Immature natural killer cell (primary cell): ENCODE data around the gene TMEM129. TPM values are rescaled to one million over a fixed set of nuclear protein-coding genes. Genes with fewer than 3 reads are reported as not detected.
A peak's percentile ranks its signal among the peaks of the same experiment; 100 is the strongest.
"Not testable (repeated sequence)": the region's sequence is repeated elsewhere in the genome, so short reads cannot be mapped to it uniquely, and the experiment has no call there.

ENCODE experiments used
- DNase-seq, 3 donors: peaks; one replicate each; pipeline ENCODE4 v3.0.0; 2022; ENCODE audit warnings: mixed read lengths in 1 of 3
- H3K27ac Mint-ChIP-seq, 6 donors: one replicate each; pipeline ENCODE4 v1.8.0; 2020; ENCODE audit warnings: mixed read lengths in 6 of 6, mild to moderate bottlenecking in 5 of 6, inconsistent platforms in 4 of 6, moderate library complexity in 3 of 6
- H3K27me3 Mint-ChIP-seq, 3 donors: one replicate each; pipeline ENCODE4 v1.8.0; 2020 to 2021; ENCODE audit warnings: low read depth in 3 of 3, mild to moderate bottlenecking in 3 of 3, mixed read lengths in 3 of 3, moderate library complexity in 3 of 3, inconsistent platforms in 1 of 3
- H3K36me3 Mint-ChIP-seq, 3 donors: one replicate each; pipeline ENCODE4 v1.8.0; 2020; ENCODE audit warnings: mixed read lengths in 3 of 3, inconsistent platforms in 2 of 3, mild to moderate bottlenecking in 2 of 3
- H3K4me1 Mint-ChIP-seq, 2 donors: one replicate each; pipeline ENCODE4 v1.8.0; 2020; ENCODE audit warnings: inconsistent platforms in 2 of 2, mild to moderate bottlenecking in 2 of 2, mixed read lengths in 2 of 2, moderate library complexity in 1 of 2
- H3K4me3 Mint-ChIP-seq, 5 donors: one replicate each; pipeline ENCODE4 v1.8.0; 2020; ENCODE audit warnings: mild to moderate bottlenecking in 5 of 5, mixed read lengths in 5 of 5, inconsistent platforms in 3 of 5, moderate library complexity in 3 of 5
- H3K9me3 Mint-ChIP-seq, 6 donors: one replicate each; pipeline ENCODE4 v1.8.0; 2020; ENCODE audit warnings: mild to moderate bottlenecking in 6 of 6, mixed read lengths in 6 of 6, inconsistent platforms in 4 of 6, moderate library complexity in 3 of 6
- polyA plus RNA-seq, 3 donors: library from polyadenylated mRNA; unstranded; fragments of 300-500 nt; fragmentation: Illumina TruSeq; gene quantifications; one replicate each; pipeline ENCODE4 v1.2.3, GENCODE V29; 2021

The TMEM129 gene
- polyA plus RNA-seq, 3 donors from 2014 or later = 25.5 to 37.9 (median 37.3) TPM

- peak overlapping the region; percentile 89 to 95 (median 91) for H3K4me3 Mint-ChIP-seq
- H3K9me3 Mint-ChIP-seq = no peaks in the 10 kb centered on the region
- DNase-seq = peak in 1 of 3 donors; percentile 5
- peaks cover 4 to 7% (median 6%) of the 10 kb centered on the region in 3 donors for H3K27me3 Mint-ChIP-seq
- H3K27ac Mint-ChIP-seq = peak overlapping the region; percentile 86 to 94 (median 92)
- H3K4me1 Mint-ChIP-seq = peaks cover 10 to 13% of the 10 kb centered on the region in 2 donors
- no peaks in the 10 kb centered on the region for H3K36me3 Mint-ChIP-seq
These were observed 37.8 kb downstream of the TMEM129 start for GRCh38 chr4:1683261-1683735.

GRCh38 chr4:1682860-1683259, 38.3 kb downstream of the TMEM129 start:
- Mint-ChIP-seq H3K27me3 (peaks cover 4 to 7% (median 6%) of the 10 kb centered on the region in 3 donors), H3K27ac (peak overlapping the region; percentile 86 to 94 (median 92)), H3K9me3 (no peaks in the 10 kb centered on the region), H3K36me3 (no peaks in the 10 kb centered on the region), H3K4me1 (peaks cover 10 to 13% of the 10 kb centered on the region in 2 donors), H3K4me3 (peak overlapping the region; percentile 89 to 95 (median 91))
- no peak for DNase-seq

DNA sequence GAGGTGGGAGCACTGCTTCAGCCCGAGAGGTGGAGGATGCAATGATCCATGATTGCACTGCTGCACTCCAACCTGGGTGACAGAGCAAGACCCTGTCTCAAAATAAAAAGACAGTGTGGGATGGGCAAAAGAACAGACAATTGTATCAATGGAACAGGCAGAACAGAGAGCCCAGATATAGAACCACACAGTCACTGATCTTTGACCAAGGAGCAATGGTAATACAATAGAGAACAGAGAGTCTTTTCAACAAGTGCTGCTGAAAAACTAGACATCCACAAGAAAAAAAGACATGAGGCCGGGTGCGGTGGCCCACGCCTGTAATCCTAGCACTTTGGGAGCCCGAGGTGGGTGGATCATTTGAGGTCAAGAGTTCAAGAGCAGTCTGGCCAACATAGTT, 42.9 kb downstream of the TMEM129 start:
- no peak for DNase-seq
- H3K9me3 Mint-ChIP-seq = no peaks in the 10 kb centered on the region
- peaks cover 6 to 8% of the 10 kb centered on the region in 2 donors for H3K4me1 Mint-ChIP-seq
- H3K36me3 Mint-ChIP-seq = no peaks in the 10 kb centered on the region
- no peak overlapping the region for H3K27ac Mint-ChIP-seq
- H3K27me3 Mint-ChIP-seq = peaks cover under 1 to 6% (median 3%) of the 10 kb centered on the region in 3 donors
- H3K4me3 Mint-ChIP-seq = no peak overlapping the region

DNA sequence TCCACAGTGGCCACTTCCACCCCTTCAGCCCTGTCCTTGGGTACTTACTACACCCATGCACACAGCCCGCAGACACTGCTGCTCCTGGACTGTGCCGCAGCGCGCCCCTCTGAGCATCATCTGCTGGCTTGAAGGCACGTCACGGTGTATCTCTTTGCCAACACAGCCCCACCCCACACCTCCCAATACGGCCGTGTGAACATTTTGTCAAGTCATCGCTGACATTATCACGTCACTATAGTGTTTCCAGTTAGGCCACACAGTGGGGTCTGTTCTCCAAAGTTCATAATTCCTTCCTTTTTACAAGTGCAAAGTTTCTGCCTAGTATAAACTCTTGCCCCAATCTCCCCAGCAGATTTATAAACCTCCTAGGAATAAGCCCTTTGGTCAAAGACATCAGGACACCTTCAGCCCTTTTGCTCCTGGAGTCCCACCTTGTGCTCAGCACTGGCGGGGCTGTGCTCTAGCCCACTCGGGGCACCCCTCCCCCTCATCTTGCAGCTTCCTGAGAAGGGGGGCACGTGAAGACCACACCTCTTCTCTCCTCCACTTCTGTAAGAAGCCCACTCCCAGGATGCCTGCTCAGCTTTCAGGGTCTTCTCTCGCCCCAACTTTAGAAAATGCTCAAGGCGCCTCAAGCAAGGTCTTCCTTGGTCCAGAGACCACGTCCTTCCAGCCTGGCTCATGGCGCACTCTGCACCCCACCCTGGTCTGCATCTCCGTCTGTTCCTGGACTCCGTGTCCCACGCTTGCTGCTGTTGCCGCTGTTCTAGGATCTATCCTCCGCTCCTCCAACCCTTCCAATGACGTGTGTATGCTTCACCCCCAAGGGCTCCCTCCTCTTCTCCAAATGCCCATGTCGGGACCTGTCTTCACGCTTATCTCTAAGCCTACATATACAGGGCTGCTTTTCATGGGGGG, 44.3 kb downstream of the TMEM129 start:
- no peaks in the 10 kb centered on the region for H3K4me1 Mint-ChIP-seq
- no peaks in the 10 kb centered on the region for H3K36me3 Mint-ChIP-seq
- no peak overlapping the region for H3K27ac Mint-ChIP-seq
- DNase-seq = no peak
- peaks cover 0 to 3% (median 0%) of the 10 kb centered on the region in 3 donors for H3K27me3 Mint-ChIP-seq
- no peaks in the 10 kb centered on the region for H3K9me3 Mint-ChIP-seq
- H3K4me3 Mint-ChIP-seq = no peak overlapping the region

DNA sequence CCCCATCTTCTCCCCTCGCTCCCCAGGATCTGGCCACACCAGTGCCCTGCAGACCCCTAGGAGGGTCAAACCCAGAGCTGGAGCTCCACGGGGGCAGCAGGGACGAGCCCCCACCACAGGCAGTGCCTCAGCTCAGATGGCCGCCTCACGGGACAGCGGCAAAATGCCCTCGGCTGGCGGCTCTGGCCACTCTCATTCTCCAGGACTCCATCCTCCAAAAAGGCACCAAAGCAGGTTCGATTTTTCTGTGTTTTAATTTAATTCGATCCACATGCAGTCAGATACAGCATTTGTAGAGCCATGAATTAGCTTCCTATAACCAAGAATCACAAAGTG, 45.4 kb downstream of the TMEM129 start:
- no peak for DNase-seq
- peaks cover 0 to 3% (median 2%) of the 10 kb centered on the region in 3 donors for H3K27me3 Mint-ChIP-seq
- no peak overlapping the region for H3K4me3 Mint-ChIP-seq
- H3K4me1 Mint-ChIP-seq = no peaks in the 10 kb centered on the region
- no peaks in the 10 kb centered on the region for H3K9me3 Mint-ChIP-seq
- no peak overlapping the region for H3K27ac Mint-ChIP-seq
- no peaks in the 10 kb centered on the region for H3K36me3 Mint-ChIP-seq

GRCh38 chr4:1675136-1675801, 45.9 kb downstream of the TMEM129 start:
- no peaks in the 10 kb centered on the region for H3K36me3 Mint-ChIP-seq
- no peak for DNase-seq
- no peak overlapping the region for H3K27ac Mint-ChIP-seq
- H3K9me3 Mint-ChIP-seq = no peaks in the 10 kb centered on the region
- peaks cover 0 to 3% (median 2%) of the 10 kb centered on the region in 3 donors for H3K27me3 Mint-ChIP-seq
- H3K4me3 Mint-ChIP-seq = no peak overlapping the region
- H3K4me1 Mint-ChIP-seq = no peaks in the 10 kb centered on the region

GRCh38 chr4:1674682-1675081, 46.4 kb downstream of the TMEM129 start:
- H3K4me3 Mint-ChIP-seq = no peak overlapping the region
- peaks cover 0 to 3% (median 2%) of the 10 kb centered on the region in 3 donors for H3K27me3 Mint-ChIP-seq
- no peaks in the 10 kb centered on the region for H3K9me3 Mint-ChIP-seq
- DNase-seq = no peak
- H3K27ac Mint-ChIP-seq = no peak overlapping the region
- H3K36me3 Mint-ChIP-seq = no peaks in the 10 kb centered on the region
- no peaks in the 10 kb centered on the region for H3K4me1 Mint-ChIP-seq

DNA sequence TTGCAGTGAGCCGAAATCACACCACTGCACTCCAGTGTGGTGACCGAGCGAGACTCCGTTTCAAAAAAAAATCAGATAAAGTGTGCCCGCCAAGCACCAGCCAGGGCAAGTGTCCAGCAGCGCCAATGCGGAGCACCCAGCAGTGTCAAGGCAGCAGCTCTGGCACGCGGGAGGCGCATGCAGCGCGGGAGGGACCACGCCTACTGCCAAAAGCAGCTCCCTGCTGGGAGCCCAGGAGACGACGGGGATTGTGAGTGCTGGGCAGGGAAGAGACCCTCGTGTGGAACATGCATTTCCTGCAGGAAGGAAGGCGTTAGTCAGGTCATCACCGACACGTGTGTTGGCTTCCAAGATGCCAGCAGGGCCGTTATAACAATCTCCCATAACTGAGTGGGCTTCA, 47.5 kb downstream of the TMEM129 start:
- no peaks in the 10 kb centered on the region for H3K4me1 Mint-ChIP-seq
- H3K27me3 Mint-ChIP-seq = peaks cover 0 to 3% (median 2%) of the 10 kb centered on the region in 3 donors
- no peaks in the 10 kb centered on the region for H3K9me3 Mint-ChIP-seq
- H3K36me3 Mint-ChIP-seq = no peaks in the 10 kb centered on the region
- no peak overlapping the region for H3K4me3 Mint-ChIP-seq
- H3K27ac Mint-ChIP-seq = no peak overlapping the region
- DNase-seq = no peak

DNA sequence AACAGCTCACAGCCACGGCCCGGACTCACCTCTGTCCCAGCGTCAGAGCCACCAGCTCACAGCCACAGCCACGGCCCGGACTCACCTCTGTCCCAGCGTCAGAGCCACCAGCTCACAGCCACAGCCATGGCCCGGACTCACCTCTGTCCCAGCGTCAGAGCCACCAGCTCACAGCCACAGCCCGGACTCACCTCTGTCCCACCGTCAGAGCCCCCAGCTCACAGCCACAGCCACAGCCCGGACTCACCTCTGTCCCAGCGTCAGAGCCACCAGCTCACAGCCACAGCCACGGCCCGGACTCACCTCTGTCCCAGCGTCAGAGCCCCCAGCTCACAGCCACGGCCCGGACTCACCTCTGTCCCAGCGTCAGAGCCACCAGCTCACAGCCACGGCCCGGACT, 50.1 kb downstream of the TMEM129 start:
- H3K27ac Mint-ChIP-seq, H3K4me3 Mint-ChIP-seq, H3K27me3 Mint-ChIP-seq, H3K36me3 Mint-ChIP-seq, H3K9me3 Mint-ChIP-seq, H3K4me1 Mint-ChIP-seq, DNase-seq: not testable (repeated sequence)

DNA sequence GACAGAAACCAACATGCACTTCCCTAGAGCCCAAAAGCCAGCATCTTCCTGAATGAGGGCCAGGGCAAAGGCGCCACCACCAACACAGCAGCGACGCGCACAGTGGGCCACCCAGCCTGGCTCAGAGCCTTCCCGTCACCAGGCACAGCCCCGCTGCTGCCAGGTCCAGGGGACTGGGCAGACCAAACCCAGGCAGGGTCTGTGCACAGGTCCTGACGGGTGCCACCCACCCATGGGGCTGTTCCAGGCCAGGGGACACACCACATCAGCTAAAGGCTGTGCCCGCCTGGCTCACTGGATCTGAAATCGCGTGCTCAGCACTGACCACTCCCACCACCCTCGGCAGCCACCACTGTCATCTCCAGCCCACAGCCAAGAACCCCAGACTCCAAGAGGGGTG, 50.8 kb downstream of the TMEM129 start:
- Mint-ChIP-seq H3K27ac (no peak overlapping the region), H3K27me3 (peaks cover 0 to 2% (median 0%) of the 10 kb centered on the region in 3 donors), H3K4me3 (no peak overlapping the region), H3K9me3 (no peaks in the 10 kb centered on the region), H3K36me3 (no peaks in the 10 kb centered on the region), H3K4me1 (no peaks in the 10 kb centered on the region)
- no peak for DNase-seq

DNA sequence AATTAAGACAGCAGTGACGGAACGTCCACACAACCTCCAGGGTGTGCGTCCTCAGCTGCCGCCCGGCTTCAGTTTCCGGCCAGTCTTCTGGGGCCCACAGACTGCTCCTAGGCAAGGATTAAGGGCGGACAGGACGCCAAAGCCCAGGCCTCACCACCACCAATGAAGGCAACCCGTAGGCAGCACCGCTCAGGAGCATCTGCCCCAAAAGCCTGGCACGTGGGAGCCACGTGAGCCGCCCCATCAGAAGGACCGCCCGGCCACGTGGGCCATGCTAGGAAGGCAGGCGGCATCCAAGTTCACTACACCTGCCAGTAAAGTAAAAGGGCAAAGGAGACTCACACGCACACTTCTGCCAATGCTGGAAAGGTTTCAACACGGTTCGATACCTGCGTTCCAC, 51.3 kb downstream of the TMEM129 start:
- DNase-seq = no peak
- Mint-ChIP-seq H3K9me3 (no peaks in the 10 kb centered on the region), H3K36me3 (no peaks in the 10 kb centered on the region), H3K27ac (no peak overlapping the region), H3K4me3 (no peak overlapping the region), H3K4me1 (no peaks in the 10 kb centered on the region), H3K27me3 (peaks cover 0 to 2% (median 0%) of the 10 kb centered on the region in 3 donors)

DNA sequence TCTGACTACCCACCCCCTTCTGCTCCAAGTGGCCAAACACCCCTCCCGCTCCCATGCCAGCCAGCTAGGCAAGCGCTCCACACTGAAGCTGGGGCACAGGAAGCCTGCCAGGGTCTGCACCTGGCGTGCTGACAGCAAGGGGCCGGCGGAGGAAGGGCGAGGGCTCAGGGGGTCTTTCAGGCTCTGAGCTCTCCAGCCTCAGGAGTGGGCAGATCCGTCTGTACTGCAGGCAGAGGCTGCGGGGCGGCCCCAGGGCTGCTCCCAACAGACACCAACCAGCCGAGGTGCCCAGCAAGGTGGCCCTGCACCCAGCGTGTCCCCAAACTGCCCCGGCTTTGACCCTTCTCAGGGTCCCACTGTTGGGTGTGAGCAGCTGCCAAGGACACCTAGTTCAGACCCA, 51.9 kb downstream of the TMEM129 start:
- Mint-ChIP-seq H3K9me3 (no peaks in the 10 kb centered on the region), H3K36me3 (no peaks in the 10 kb centered on the region), H3K27ac (no peak overlapping the region), H3K27me3 (peaks cover 0 to 2% (median 0%) of the 10 kb centered on the region in 3 donors), H3K4me1 (no peaks in the 10 kb centered on the region), H3K4me3 (no peak overlapping the region)
- no peak for DNase-seq

DNA sequence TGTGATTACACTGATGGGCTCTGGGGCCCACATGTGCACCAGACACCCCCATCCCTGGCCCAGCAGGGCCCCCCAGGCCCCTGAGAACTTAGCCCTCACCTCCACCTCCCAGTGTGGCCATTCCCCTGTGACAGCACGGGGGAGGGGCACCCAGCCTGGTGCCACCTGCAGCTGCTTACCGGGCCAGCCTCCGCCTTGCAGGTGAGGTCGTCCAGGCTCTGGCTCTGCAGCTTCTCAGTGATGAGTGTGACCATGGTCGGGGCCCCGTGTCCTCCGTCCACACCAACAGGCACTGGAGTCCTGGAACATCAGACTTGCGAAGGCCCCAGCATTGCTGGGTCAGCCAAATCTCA, 52.7 kb downstream of the TMEM129 start:
- Mint-ChIP-seq H3K36me3 (no peaks in the 10 kb centered on the region), H3K9me3 (no peaks in the 10 kb centered on the region), H3K4me1 (no peaks in the 10 kb centered on the region), H3K27ac (no peak overlapping the region), H3K27me3 (peaks cover 0 to 4% (median 0%) of the 10 kb centered on the region in 3 donors), H3K4me3 (no peak overlapping the region)
- DNase-seq = no peak

- Mint-ChIP-seq H3K27me3 (peaks cover 0 to 4% (median 0%) of the 10 kb centered on the region in 3 donors), H3K4me1 (no peaks in the 10 kb centered on the region), H3K4me3 (no peak overlapping the region), H3K9me3 (no peaks in the 10 kb centered on the region), H3K36me3 (no peaks in the 10 kb centered on the region), H3K27ac (no peak overlapping the region)
- no peak for DNase-seq
These were observed 53.9 kb downstream of the TMEM129 start for GRCh38 chr4:1667273-1667672.
